Measurements from ENCODE around the gene GSN. TPM values are rescaled to one million over a fixed set of nuclear protein-coding genes. Genes with fewer than 3 reads are reported as not detected.
A peak's percentile ranks its signal among the peaks of the same experiment; 100 is the strongest.

The GSN gene
- total and polyA plus RNA-seq, 2 of the 13 experiments (the other 11 are each of a cell fraction or from before 2014, with no cell fraction given) = 294 to 307 TPM

DNA sequence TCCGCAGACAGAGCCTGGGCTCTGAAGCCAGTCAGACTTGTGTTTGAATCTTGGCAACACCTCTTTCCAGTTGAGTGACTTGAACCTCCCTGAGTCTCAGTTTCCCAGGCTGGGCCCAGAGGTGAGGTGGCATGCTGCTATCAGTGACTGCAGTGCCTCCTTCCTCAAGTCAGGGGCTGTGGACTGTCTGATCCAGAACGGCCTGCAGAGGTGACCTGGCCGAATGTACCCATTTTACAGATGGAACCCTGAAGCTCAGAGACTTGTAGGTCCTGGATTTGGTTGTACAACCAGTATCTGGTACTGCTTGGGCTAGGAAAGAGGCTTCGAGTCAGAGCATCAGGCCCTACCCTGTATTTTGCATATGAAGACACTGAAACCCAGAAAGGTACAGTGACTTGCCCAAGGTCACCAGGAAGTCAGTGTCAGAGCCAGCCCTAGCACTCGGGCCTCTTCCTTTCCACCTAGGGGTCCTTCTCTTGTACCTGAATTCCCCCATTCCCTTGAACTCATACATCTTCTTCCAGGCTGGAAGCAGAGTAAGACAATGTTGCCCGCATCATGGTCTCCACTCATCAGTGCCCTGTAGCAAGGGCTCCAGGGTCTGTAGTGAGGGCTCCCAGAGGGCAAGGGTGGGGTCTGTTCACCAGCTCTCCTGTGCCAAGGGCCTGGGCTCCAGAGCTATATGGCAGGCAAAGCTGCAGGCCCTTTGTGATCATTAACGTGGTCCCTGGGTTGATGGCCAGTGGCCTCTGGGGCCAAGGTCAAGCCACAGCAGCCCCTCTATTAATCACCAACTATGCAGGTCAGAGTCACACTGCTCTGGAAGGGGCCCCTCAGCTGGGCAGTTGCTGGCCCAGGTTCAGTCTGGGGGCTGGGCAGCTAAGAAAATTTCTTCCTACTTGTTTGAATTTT lies 28.5 kb downstream of the GSN start:
- Histone ChIP-seq H3K36me3 (replicated peaks in 1 of 2; ENCODE audit: control insufficient read depth in 1 of 2, insufficient read depth in 2 of 2, low read length in 2 of 2) (no peaks in the 10 kb centered on the region), H3K9me3 (ENCODE audit: low read length) (no peaks in the 10 kb centered on the region), H3K27ac (ENCODE audit: extremely low read length, insufficient read depth, low read length) (peak overlapping the region; percentile 94), H3K4me2 (ENCODE audit: low read depth, low read length) (peak overlapping the region; percentile 78), H3K4me3 (replicated peaks in 1 of 3; ENCODE audit: insufficient read depth in 1 of 3, low read depth in 2 of 3, low read length in 3 of 3) (peak overlapping the region in 2 of 3 experiments; percentile 43 to 76; a peak in 4 of 6 replicates), H3K9ac (ENCODE audit: insufficient read depth, low read depth, low read length) (peak overlapping the region; percentile 84), H3K27me3 (ENCODE audit: control insufficient read depth in 1 of 2, insufficient read depth in 2 of 2, low read length in 2 of 2) (no peaks in the 10 kb centered on the region), H4K20me1 (ENCODE audit: insufficient read depth, low read length) (no peaks in the 10 kb centered on the region), H3K4me1 (ENCODE audit: insufficient read depth, low read length) (peaks cover 91% of the 10 kb centered on the region), H3K79me2 (ENCODE audit: insufficient read depth, low read length) (peaks cover 19% of the 10 kb centered on the region), H2AFZ (ENCODE audit: low read length) (no peak overlapping the region)
- peak; percentile 81 for DNase-seq (ENCODE audit: low spot score)
- POLR2A ChIA-PET = interaction anchor here (0.7 to 14.1 kb wide), 11 partner anchors 8 to 113 kb away, joined by 3 to 398 read pairs (median 7); partner anchors contain the start of gene GSN
- in situ Hi-C loops (cut with HindIII; ENCODE audit: extremely low pct_ligation_motif_present, low pct_unique_long_range_greater_than_20kb) = no loop called here
- peak; percentile 87 for FAIRE-seq
- CTCF ChIA-PET (ENCODE audit: low intra/inter-chr PET ratio, low total read pairs) = interaction anchor here (1.8 kb wide), 1 partner anchor 24 kb away, joined by 4 read pairs; no protein-coding TSS in a partner anchor
- peak; percentile 68 for ATAC-seq
- 0% methylated on average over 3 of the region's 7 CpGs for WGBS (ENCODE audit: low lambda C conversion rate)
- intact Hi-C loops (cut with micrococcal nuclease; ENCODE audit: unreplicated experiment) = loop anchor here (1.0 kb wide), 1 partner anchor 14 kb away; no protein-coding TSS in a partner anchor
- TSS peak; percentile 61 for BruUV-seq (replicated peaks)
- no peak for TF ChIP-seq ZNF577 (CRISPR knock-in tag; IDR thresholded peaks at IDR 0.05; ENCODE audit: borderline replicate concordance, low read depth)
- no peak for TF ChIP-seq ZNF883 (CRISPR knock-in tag; IDR thresholded peaks at IDR 0.05; ENCODE audit: not compliant biosample characterization)
- peak; percentile 98 for TF ChIP-seq NR2F6 (IDR thresholded peaks at IDR 0.05)
- peak; percentile 98 for TF ChIP-seq NR2F6 (CRISPR knock-in tag; IDR thresholded peaks at IDR 0.05)
- TF ChIP-seq RAD21 (CRISPR knock-in tag; IDR thresholded peaks at IDR 0.05) = peak; percentile 38; the same call in 1 of the 2 replicates
- TF ChIP-seq ZNF563 (CRISPR knock-in tag; IDR thresholded peaks at IDR 0.05) = 0 out of 2 replicates have a peak, but pooled peaks have one; percentile 32
- TF ChIP-seq SKI (IDR thresholded peaks at IDR 0.05; ENCODE audit: partially characterized antibody) = peak; percentile 75
- no peak; the same call in 1 of the 2 replicates for TF ChIP-seq NFKBIZ (CRISPR knock-in tag; IDR thresholded peaks at IDR 0.05)
- TF ChIP-seq, protein P1, sequence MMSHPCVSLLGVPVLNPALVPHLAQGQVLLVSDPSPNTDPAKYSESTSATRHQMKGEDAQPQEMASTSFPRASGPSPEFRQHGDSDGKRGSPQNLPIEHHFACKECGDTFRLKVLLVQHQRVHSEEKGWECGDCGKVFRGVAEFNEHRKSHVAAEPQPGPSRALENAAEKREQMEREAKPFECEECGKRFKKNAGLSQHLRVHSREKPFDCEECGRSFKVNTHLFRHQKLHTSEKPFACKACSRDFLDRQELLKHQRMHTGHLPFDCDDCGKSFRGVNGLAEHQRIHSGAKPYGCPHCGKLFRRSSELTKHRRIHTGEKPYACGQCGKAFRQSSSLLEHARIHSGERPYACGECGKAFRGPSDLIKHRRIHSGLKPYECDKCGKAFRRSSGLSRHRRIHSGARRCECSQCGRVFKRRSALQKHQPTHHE (CRISPR knock-in tag; IDR thresholded peaks at IDR 0.05; ENCODE audit: borderline replicate concordance) = no peak
- no peak for TF ChIP-seq GATA4 (IDR thresholded peaks at IDR 0.05; ENCODE audit: borderline replicate concordance, low read depth)
- no peak for TF ChIP-seq ZNF333 (CRISPR knock-in tag; IDR thresholded peaks at IDR 0.05; ENCODE audit: borderline replicate concordance)
- TF ChIP-seq, protein P2, sequence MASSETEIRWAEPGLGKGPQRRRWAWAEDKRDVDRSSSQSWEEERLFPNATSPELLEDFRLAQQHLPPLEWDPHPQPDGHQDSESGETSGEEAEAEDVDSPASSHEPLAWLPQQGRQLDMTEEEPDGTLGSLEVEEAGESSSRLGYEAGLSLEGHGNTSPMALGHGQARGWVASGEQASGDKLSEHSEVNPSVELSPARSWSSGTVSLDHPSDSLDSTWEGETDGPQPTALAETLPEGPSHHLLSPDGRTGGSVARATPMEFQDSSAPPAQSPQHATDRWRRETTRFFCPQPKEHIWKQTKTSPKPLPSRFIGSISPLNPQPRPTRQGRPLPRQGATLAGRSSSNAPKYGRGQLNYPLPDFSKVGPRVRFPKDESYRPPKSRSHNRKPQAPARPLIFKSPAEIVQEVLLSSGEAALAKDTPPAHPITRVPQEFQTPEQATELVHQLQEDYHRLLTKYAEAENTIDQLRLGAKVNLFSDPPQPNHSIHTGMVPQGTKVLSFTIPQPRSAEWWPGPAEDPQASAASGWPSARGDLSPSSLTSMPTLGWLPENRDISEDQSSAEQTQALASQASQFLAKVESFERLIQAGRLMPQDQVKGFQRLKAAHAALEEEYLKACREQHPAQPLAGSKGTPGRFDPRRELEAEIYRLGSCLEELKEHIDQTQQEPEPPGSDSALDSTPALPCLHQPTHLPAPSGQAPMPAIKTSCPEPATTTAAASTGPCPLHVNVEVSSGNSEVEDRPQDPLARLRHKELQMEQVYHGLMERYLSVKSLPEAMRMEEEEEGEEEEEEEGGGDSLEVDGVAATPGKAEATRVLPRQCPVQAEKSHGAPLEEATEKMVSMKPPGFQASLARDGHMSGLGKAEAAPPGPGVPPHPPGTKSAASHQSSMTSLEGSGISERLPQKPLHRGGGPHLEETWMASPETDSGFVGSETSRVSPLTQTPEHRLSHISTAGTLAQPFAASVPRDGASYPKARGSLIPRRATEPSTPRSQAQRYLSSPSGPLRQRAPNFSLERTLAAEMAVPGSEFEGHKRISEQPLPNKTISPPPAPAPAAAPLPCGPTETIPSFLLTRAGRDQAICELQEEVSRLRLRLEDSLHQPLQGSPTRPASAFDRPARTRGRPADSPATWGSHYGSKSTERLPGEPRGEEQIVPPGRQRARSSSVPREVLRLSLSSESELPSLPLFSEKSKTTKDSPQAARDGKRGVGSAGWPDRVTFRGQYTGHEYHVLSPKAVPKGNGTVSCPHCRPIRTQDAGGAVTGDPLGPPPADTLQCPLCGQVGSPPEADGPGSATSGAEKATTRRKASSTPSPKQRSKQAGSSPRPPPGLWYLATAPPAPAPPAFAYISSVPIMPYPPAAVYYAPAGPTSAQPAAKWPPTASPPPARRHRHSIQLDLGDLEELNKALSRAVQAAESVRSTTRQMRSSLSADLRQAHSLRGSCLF (CRISPR knock-in tag; IDR thresholded peaks at IDR 0.05; ENCODE audit: borderline replicate concordance) = no peak
- TF ChIP-seq, protein P3, sequence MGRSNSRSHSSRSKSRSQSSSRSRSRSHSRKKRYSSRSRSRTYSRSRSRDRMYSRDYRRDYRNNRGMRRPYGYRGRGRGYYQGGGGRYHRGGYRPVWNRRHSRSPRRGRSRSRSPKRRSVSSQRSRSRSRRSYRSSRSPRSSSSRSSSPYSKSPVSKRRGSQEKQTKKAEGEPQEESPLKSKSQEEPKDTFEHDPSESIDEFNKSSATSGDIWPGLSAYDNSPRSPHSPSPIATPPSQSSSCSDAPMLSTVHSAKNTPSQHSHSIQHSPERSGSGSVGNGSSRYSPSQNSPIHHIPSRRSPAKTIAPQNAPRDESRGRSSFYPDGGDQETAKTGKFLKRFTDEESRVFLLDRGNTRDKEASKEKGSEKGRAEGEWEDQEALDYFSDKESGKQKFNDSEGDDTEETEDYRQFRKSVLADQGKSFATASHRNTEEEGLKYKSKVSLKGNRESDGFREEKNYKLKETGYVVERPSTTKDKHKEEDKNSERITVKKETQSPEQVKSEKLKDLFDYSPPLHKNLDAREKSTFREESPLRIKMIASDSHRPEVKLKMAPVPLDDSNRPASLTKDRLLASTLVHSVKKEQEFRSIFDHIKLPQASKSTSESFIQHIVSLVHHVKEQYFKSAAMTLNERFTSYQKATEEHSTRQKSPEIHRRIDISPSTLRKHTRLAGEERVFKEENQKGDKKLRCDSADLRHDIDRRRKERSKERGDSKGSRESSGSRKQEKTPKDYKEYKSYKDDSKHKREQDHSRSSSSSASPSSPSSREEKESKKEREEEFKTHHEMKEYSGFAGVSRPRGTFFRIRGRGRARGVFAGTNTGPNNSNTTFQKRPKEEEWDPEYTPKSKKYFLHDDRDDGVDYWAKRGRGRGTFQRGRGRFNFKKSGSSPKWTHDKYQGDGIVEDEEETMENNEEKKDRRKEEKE (IDR thresholded peaks at IDR 0.05) = no peak
- no peak for TF ChIP-seq RELA (CRISPR knock-in tag; IDR thresholded peaks at IDR 0.05)

All from HepG2 (cell line).